AG10803 (cell line): ENCODE results near the gene GPHN.

Experiments used
- DNase-seq: peaks from one replicate; pipeline ENCODE4 v3.0.0; 2010; ENCODE audit warnings: low read depth
- H3K4me3 ChIP-seq: 2 replicates; pipeline ENCODE4 v1.5.1; 2011; ENCODE audit warnings: mild to moderate bottlenecking, low read length, control low read depth
- TF ChIP-seq, protein P1 (sequence below): conservative IDR thresholded peaks from 2 replicates; pipeline ENCODE4 v1.5.1; 2011; ENCODE audit warnings: mild to moderate bottlenecking, low read length, control low read depth, inconsistent platforms

GPHN gene

DNA sequence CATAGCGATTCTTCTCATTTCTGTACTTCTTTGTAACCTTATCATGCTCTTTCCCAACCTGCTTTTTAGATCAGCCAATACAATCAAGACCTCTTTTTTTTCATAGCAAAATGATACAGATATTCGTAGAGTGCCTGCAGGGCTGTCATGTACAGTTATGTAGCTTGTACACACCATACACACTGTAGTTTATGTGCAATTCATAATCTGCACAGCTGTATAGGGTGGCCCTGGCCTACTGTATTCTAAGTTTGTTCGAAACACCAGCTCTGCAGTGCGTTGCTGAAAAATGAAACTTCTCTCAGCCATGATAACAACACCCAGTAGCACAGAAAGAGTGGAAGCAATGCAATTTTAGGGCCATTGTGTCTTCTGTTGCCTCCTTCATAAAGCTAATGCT, 717.6 kb downstream of the GPHN start:
- TF ChIP-seq, protein P1, sequence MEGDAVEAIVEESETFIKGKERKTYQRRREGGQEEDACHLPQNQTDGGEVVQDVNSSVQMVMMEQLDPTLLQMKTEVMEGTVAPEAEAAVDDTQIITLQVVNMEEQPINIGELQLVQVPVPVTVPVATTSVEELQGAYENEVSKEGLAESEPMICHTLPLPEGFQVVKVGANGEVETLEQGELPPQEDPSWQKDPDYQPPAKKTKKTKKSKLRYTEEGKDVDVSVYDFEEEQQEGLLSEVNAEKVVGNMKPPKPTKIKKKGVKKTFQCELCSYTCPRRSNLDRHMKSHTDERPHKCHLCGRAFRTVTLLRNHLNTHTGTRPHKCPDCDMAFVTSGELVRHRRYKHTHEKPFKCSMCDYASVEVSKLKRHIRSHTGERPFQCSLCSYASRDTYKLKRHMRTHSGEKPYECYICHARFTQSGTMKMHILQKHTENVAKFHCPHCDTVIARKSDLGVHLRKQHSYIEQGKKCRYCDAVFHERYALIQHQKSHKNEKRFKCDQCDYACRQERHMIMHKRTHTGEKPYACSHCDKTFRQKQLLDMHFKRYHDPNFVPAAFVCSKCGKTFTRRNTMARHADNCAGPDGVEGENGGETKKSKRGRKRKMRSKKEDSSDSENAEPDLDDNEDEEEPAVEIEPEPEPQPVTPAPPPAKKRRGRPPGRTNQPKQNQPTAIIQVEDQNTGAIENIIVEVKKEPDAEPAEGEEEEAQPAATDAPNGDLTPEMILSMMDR, result no peak
- H3K4me3 ChIP-seq, result no peak overlapping the region
- DNase-seq, result no peak

DNA sequence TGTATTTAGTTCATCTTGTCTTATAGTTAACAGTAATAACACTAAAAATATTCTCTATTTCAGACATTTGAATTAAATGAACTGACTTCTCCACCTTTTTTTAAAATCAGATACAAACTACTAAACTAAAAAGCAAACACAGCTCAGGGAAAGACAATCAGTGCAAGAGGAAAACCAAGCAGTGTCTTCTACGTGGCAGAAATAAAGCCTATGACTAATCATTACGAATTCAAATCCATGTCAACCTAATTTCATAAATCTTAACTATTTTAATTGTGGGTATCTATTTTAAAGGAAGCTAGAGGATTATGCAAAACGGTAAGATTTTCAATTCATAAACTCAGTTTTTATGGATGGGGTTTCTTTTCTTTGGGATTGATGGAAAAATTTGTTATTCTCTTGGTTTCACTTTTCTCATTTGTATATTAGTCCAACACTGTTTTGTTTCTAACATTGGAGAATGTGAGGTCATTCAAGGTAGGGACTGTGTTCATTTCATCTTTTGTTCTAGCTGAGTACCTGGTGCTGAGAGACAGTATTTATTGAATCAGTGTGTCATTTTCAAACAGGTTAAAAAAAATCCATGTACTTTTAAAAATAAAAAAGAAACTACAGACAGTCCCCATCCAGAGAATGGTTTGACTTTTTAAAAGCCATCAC, 720.5 kb downstream of the GPHN start:
- DNase-seq, result peak; percentile 25
- H3K4me3 ChIP-seq, result peak overlapping the region; percentile 26
- TF ChIP-seq, protein P1, result no peak
